Skin epidermis (tissue), 12 donors: ENCODE data around the gene NANP.
"Not testable (repeated sequence)": the region's sequence is repeated elsewhere in the genome, so short reads cannot be mapped to it uniquely, and the experiment has no call there.

Experiments
- H3K27ac ChIP-seq, 21 experiments: fragments of 200-600 bp; sonication (generic) in 11 of 21; one replicate each; pipeline ENCODE4 v1.5.0; 2020; ENCODE audit warnings: mild to moderate bottlenecking in 3 of 21, inconsistent platforms in 2 of 21, moderate library complexity in 2 of 21
- H3K4me3 ChIP-seq, 7 experiments: fragments of 200-600 bp; sonication (generic) in 2 of 7; one replicate each; pipeline ENCODE4 v1.5.0; 2020; ENCODE audit warnings: inconsistent platforms in 2 of 7, mild to moderate bottlenecking in 2 of 7, moderate library complexity in 1 of 7

NANP gene

GRCh38 chr20:25623736-25624499, at the start of gene NANP:
NANP (minus strand) TSS chr20:25624014; CDS start chr20:25623948, 66 bp downstream.
- peak within 1 kb of the TSS; percentile 65 to 97 (median 88) for H3K27ac ChIP-seq
- H3K4me3 ChIP-seq, result peak within 1 kb of the TSS; percentile 68 to 96 (median 91)

GRCh38 chr20:25672659-25673235, 48.9 kb upstream of the NANP start:
- Histone ChIP-seq H3K27ac (no peak overlapping the region), H3K4me3 (no peak overlapping the region)

- no peak overlapping the region for H3K27ac ChIP-seq
Measured at GRCh38 chr20:25669826-25670422, 46.1 kb upstream of the NANP start.

GRCh38 chr20:25668446-25668845, 44.6 kb upstream of the NANP start:
- no peak overlapping the region for H3K4me3 ChIP-seq
- no peak overlapping the region for H3K27ac ChIP-seq

More at GRCh38 chr20:25669826-25670422, 46.1 kb upstream of the NANP start:
- H3K4me3 ChIP-seq, result no peak overlapping the region

- no peak overlapping the region for H3K27ac ChIP-seq
Measured at GRCh38 chr20:25659999-25660398, 36.2 kb upstream of the NANP start.

GRCh38 chr20:25654487-25654886, 30.7 kb upstream of the NANP start:
- Histone ChIP-seq H3K4me3 (no peak overlapping the region), H3K27ac (no peak overlapping the region)

More at GRCh38 chr20:25659999-25660398, 36.2 kb upstream of the NANP start:
- H3K4me3 ChIP-seq, result no peak overlapping the region

GRCh38 chr20:25652866-25653265, 29.1 kb upstream of the NANP start:
- not testable (repeated sequence) for H3K4me3 ChIP-seq, H3K27ac ChIP-seq

GRCh38 chr20:25644814-25645213, 21.0 kb upstream of the NANP start:
- no peak overlapping the region for H3K4me3 ChIP-seq
- H3K27ac ChIP-seq, result no peak overlapping the region

GRCh38 chr20:25643716-25644115, 19.9 kb upstream of the NANP start:
- no peak overlapping the region for H3K4me3 ChIP-seq
- no peak overlapping the region for H3K27ac ChIP-seq

- Histone ChIP-seq H3K4me3 (no peak overlapping the region), H3K27ac (no peak overlapping the region)
Measured at GRCh38 chr20:25637247-25637646, 13.4 kb upstream of the NANP start.

GRCh38 chr20:25632940-25633790, 9.4 kb upstream of the NANP start:
- Histone ChIP-seq H3K4me3 (no peak overlapping the region), H3K27ac (no peak overlapping the region)

GRCh38 chr20:25630615-25631014, 6.8 kb upstream of the NANP start:
- H3K27ac ChIP-seq, H3K4me3 ChIP-seq: not testable (repeated sequence)

- no peak overlapping the region for H3K27ac ChIP-seq
- no peak overlapping the region for H3K4me3 ChIP-seq
Measured at GRCh38 chr20:25629816-25630499, 6.1 kb upstream of the NANP start.

GRCh38 chr20:25626779-25627178, 3.0 kb upstream of the NANP start:
- H3K4me3 ChIP-seq, result no peak overlapping the region
- H3K27ac ChIP-seq, result no peak overlapping the region

- peak overlapping the region; percentile 65 to 97 (median 88) for H3K27ac ChIP-seq
Measured at GRCh38 chr20:25624500-25624939, 706 bp upstream of the NANP start.

GRCh38 chr20:25623225-25623735, 534 bp downstream of the NANP start:
- H3K4me3 ChIP-seq, result peak overlapping the region; percentile 68 to 96 (median 91)
- H3K27ac ChIP-seq, result peak overlapping the region; percentile 60 to 97 (median 88)

More at GRCh38 chr20:25624500-25624939, 706 bp upstream of the NANP start:
- peak overlapping the region; percentile 68 to 96 (median 91) for H3K4me3 ChIP-seq

- H3K4me3 ChIP-seq, result peak overlapping the region; percentile 68 to 96 (median 91)
- H3K27ac ChIP-seq, result peak overlapping the region in 18 of 21 experiments; percentile 60 to 97 (median 89)
Measured at GRCh38 chr20:25622450-25623224, 1.2 kb downstream of the NANP start.

GRCh38 chr20:25622049-25622448, 1.8 kb downstream of the NANP start:
- Histone ChIP-seq H3K4me3 (no peak overlapping the region), H3K27ac (no peak overlapping the region)
